GM21367 (cell line): Measurements from ENCODE around the gene GNAS-AS1.
"Not testable (repeated sequence)": the region's sequence is repeated elsewhere in the genome, so short reads cannot be mapped to it uniquely, and the experiment has no call there.

ENCODE experiments used
- ATAC-seq: cut with Tn5 transposase; IDR thresholded peaks from one replicate; pipeline ENCODE4 v1.9.1; 2021; ENCODE audit not compliant: unreplicated experiment

The GNAS-AS1 gene

GRCh38 chr20:58837717-58838116 is 13.0 kb downstream of the GNAS-AS1 start:
- no peak for ATAC-seq

DNA sequence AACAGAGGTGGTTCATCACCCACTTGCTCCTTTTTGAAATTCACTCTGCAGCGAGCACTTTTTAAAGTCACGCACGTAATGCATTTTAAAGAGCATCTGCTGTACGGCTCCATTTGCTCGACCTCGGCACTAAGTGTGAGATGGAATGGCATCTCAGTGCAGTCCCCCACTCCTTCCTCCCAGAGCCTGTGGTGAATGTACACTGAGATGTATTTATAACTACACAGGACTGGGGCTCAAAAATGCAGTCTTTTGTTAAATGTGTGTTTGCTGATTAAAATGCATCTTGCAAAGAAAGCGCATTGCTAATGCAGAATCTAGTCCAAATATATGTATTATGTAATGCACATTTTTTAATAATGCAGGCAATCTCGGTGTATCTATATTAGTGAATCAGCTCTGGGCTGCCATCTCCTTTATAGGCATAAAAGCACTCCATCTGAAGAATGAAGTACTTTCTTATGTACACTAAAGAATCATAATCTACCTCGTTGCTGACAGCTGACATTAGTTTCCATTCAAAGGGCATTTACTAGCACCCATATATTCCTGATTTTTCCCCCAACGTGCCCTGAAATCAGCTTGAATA is 14.0 kb downstream of the GNAS-AS1 start:
- no peak for ATAC-seq

- ATAC-seq, result no peak
These were observed 15.5 kb downstream of the GNAS-AS1 start for GRCh38 chr20:58835231-58835630.

DNA sequence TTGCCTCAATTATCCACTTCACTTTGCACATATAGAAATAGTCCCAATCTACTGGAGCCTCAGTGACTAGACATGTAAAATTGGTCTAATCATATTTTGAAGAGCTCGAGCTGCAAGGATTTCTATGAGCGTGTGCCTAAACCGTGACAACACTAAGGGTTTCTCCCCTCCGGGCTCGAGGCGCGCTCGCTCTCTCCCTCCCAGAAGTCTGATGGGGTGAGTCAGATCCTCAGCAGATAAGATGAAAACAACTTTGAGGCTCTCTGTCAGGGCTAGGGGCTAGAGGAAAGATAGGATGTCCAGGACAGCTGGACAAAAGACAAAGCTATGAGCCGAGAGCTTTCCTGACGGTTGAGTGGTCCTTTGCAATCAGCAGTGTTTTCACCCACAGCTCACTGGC is 16.8 kb downstream of the GNAS-AS1 start:
- ATAC-seq, result no peak

GRCh38 chr20:58832457-58832856 is 18.2 kb downstream of the GNAS-AS1 start:
- no peak for ATAC-seq

- ATAC-seq, result no peak
These were observed 21.2 kb downstream of the GNAS-AS1 start for GRCh38 chr20:58829531-58829941.

GRCh38 chr20:58828804-58829203 is 21.9 kb downstream of the GNAS-AS1 start:
- ATAC-seq, result not testable (repeated sequence)

- no peak for ATAC-seq
These were observed 22.6 kb downstream of the GNAS-AS1 start for GRCh38 chr20:58828136-58828535.

DNA sequence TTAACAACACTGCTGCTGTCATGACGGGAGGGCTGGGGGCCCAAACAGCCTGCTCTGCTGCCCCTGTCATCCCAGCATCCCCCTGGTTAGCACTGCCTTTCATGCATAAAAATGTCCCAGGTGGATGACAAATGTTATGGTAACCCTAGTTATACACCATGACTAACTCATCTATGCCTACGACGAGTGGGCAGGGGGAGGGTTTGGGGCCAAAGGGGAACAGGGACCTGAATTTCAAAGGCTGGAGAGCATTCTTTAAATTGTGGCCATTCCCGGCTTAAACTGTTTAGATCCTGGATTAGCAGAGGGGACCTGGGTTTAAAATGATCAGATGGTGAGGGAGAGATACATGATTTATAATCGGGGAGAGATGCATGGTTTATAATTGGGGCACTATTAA is 24.4 kb downstream of the GNAS-AS1 start:
- ATAC-seq, result no peak

DNA sequence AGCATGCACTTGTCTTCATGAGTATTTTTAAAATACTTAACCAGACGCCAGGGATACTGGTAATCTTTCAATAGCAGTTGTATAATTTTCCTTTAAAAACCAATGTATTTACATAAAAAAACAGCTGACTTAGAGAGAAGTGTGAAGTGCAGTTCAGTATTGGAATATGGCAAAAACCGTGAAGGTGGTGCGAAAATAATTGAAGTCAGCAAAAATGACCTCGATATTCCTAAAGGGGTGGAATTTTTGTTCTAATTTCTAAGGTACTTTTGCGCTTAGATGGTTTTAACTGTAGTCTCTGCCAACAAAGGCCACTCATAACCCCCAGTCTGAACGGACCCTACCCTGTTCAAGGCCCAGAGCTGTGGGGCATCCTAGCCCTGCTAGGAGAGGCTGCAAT is 25.3 kb downstream of the GNAS-AS1 start:
- no peak for ATAC-seq

DNA sequence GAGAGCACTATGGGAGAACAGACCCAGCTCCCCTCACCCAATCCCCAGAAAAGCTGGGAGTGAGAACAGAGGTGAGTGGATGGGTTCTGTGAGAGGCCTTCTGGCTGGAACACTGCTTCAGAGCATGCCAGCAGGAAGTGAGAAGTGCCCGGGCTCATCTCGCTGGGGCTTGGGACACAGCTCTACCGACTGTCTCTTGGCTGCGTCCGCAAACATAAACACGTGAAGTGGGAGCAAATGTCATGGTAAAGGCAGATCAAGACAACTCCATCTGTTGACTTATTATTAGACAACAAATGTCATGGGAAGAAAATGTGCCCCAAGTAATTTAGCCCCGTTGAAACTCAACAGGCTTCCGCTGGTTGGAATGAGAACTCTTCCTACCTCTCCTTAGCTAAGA is 25.9 kb downstream of the GNAS-AS1 start:
- ATAC-seq, result no peak

DNA sequence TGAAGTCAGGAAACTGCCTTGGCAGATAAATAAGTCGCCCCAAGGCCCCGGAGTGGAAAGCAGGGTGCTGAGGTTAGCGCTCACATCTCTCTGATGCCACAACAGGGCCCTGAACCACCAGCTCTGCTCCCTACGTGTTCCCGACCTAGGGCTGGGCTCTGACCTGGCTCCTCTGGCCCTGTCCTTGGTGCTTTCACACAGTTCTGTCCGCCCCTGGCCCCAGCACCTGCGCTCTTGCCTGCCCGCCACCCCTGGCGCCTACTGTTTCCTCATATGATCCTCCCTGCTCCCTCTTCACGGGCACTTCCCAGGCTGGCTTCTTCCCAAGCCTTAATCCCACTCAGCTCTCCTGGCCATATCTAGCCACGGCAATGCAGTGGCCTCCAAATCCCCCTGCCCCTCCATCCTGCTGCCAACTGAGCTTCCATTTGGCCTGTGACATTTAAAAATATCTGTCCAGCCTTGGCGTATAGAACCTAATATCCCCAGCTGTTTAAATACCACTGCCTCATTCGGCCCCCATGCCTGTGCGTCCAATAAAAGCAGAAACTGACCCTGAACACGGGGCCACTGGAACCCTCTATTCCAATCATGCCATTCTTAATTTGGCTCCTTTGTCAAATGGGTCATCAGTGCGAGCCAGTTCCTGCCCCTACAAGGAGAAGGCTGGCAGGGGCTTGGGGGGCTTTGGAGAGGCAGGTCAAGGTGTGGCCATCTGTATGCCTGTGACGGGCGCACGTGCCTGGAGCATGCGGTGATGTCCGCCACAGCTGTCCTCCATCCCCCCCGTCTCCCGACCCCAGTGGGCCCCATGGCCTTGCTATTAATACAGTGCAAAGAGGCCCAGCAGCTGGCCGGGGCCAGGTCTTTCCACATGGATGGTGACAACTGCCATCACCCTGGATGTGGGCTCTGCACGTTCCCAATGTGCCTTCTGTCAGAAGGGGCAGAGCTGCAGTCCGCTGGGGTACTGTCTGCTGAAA is 27.7 kb downstream of the GNAS-AS1 start:
- no peak for ATAC-seq

- no peak for ATAC-seq
These were observed 28.6 kb downstream of the GNAS-AS1 start for GRCh38 chr20:58822149-58822548.

DNA sequence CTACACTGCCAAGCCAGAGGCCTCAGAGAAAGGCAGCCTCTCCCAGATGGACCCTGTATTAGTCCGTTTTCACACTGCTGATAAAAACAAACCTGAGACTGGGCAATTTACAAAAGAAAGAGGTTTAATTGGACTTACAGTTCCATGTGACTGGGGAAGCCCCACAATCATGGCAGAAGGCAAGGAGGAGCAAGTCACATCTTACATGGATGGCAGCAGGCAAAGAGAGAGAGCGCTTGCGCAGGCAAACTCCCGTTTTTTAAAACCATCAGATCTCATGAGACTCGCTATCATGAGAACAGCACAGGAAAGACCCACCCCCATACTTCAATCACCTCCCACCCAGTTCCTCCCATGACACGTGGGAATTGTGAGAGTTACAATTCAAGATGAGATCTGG is 30.2 kb downstream of the GNAS-AS1 start:
- not testable (repeated sequence) for ATAC-seq

DNA sequence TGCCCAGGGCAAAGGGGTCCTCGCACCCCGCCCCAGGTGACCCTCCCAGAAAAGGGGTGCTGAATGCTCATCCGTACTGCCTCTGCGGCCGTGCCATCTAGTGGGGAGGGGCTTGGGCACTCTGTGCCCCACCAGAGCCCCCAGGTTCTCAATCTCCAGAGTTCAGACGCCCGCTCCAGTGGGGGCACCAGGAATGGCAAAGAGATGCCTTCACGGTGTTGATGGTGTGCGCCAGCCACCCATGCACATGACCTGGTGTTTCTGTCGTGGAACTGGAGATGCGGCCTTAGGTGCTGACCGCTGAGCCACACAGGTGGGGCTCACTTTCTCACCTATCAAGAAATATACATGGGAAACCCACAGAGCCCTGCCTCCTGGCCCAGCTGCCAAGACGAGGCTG is 30.8 kb downstream of the GNAS-AS1 start:
- ATAC-seq, result no peak

- ATAC-seq, result no peak
These were observed 32.0 kb downstream of the GNAS-AS1 start for GRCh38 chr20:58818586-58819285.

- no peak for ATAC-seq
These were observed 33.0 kb downstream of the GNAS-AS1 start for GRCh38 chr20:58817748-58818147.

- no peak for ATAC-seq
These were observed 33.6 kb downstream of the GNAS-AS1 start for GRCh38 chr20:58816957-58817651.

DNA sequence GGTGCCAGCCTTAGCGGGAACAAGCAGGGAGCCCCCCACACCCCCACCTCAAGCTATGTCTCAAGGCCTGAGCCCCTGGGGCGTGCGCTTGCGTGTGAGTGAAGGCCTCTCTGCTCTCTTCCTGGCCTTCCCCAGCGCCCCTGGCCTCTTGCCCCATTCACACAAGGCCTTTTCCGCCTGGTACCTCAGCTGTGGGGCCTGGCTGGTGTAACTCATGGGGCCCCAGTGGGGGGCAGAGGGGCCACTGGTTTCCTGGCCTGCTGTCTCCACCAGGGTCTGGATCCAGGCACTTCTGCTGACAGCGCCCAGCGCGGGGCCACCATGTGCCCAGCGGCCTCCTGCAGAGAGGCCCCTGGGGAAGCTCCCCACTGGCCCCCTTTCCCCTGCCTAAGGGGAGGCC is 34.7 kb downstream of the GNAS-AS1 start:
- ATAC-seq, result no peak

DNA sequence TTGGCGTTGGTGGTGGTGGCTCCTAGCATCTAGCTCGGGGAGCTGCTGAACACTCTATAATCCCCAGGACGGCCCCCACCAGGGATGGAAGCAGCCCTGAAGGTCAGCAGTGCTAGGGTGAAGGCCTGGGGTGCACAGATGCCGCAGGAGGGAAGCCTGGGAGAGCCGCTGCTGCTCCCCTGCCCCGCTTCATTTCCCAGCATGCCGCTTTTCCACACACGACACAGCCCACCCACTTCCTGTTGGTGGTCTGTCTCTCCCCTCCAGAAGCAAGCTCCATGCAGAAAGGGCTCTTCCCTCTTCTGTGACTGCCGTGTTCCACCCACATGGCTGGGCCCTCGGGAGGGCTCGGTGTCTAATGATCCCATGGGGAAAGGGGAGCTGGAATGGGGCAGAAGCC is 35.3 kb downstream of the GNAS-AS1 start:
- no peak for ATAC-seq

- ATAC-seq, result no peak
These were observed 37.3 kb downstream of the GNAS-AS1 start for GRCh38 chr20:58813369-58813768.
